ENCODE data around the gene ZMYND11.

ZMYND11 gene

GRCh38 chr10:137606-138005 lies 2.4 kb downstream of the ZMYND11 start:
- peaks cover 14 to 21% of the 10 kb centered on the region in 2 experiments for H3K4me1 ChIP-seq (ENCODE audit: control insufficient read depth in 1 of 2, insufficient read depth in 1 of 2, low read depth in 1 of 2, low read length in 1 of 2)
- no peaks in the 10 kb centered on the region for H3K9me3 ChIP-seq
- H3K27me3 ChIP-seq, result peaks cover 59% of the 10 kb centered on the region
- H3K27ac ChIP-seq, result no peak overlapping the region
- H3K4me3 ChIP-seq (ENCODE audit: low read depth in 1 of 2, low read length in 1 of 2), result no peak overlapping the region
- H3K36me3 ChIP-seq, result no peaks in the 10 kb centered on the region
- TF ChIP-seq CTCF (IDR thresholded peaks at IDR 0.05), result no peak

- H3K36me3 ChIP-seq, result no peaks in the 10 kb centered on the region
- H3K27me3 ChIP-seq, result peaks cover 12% of the 10 kb centered on the region
- H3K27ac ChIP-seq, result no peak overlapping the region
- H3K4me3 ChIP-seq (ENCODE audit: low read depth in 1 of 2, low read length in 1 of 2), result no peak overlapping the region
- no peaks in the 10 kb centered on the region for H3K9me3 ChIP-seq
- TF ChIP-seq CTCF (IDR thresholded peaks at IDR 0.05), result no peak
- H3K4me1 ChIP-seq (ENCODE audit: control insufficient read depth in 1 of 2, insufficient read depth in 1 of 2, low read depth in 1 of 2, low read length in 1 of 2), result no peaks in the 10 kb centered on the region
Observed at GRCh38 chr10:142371-142770, 7.1 kb downstream of the ZMYND11 start.

GRCh38 chr10:152915-153314 lies 17.7 kb downstream of the ZMYND11 start:
- TF ChIP-seq CTCF (IDR thresholded peaks at IDR 0.05), result no peak
- Histone ChIP-seq H3K4me1 (ENCODE audit: control insufficient read depth in 1 of 2, insufficient read depth in 1 of 2, low read depth in 1 of 2, low read length in 1 of 2) (no peaks in the 10 kb centered on the region), H3K27ac (no peak overlapping the region)

GRCh38 chr10:154348-154747 lies 19.1 kb downstream of the ZMYND11 start:
- H3K9me3 ChIP-seq, result no peaks in the 10 kb centered on the region
- no peak for TF ChIP-seq CTCF (IDR thresholded peaks at IDR 0.05)
- no peak overlapping the region for H3K4me3 ChIP-seq (ENCODE audit: low read depth in 1 of 2, low read length in 1 of 2)
- no peaks in the 10 kb centered on the region for H3K4me1 ChIP-seq (ENCODE audit: control insufficient read depth in 1 of 2, insufficient read depth in 1 of 2, low read depth in 1 of 2, low read length in 1 of 2)
- no peaks in the 10 kb centered on the region for H3K36me3 ChIP-seq
- no peaks in the 10 kb centered on the region for H3K27me3 ChIP-seq
- H3K27ac ChIP-seq, result no peak overlapping the region

More at GRCh38 chr10:152915-153314, 17.7 kb downstream of the ZMYND11 start:
- H3K27me3 ChIP-seq, result no peaks in the 10 kb centered on the region
- no peak overlapping the region for H3K4me3 ChIP-seq (ENCODE audit: low read depth in 1 of 2, low read length in 1 of 2)
- H3K36me3 ChIP-seq, result no peaks in the 10 kb centered on the region
- H3K9me3 ChIP-seq, result no peaks in the 10 kb centered on the region

GRCh38 chr10:167383-167782 lies 32.1 kb downstream of the ZMYND11 start:
- H3K27ac ChIP-seq, result no peak overlapping the region
- no peak for TF ChIP-seq CTCF (IDR thresholded peaks at IDR 0.05)
- no peaks in the 10 kb centered on the region for H3K36me3 ChIP-seq
- H3K4me1 ChIP-seq (ENCODE audit: control insufficient read depth in 1 of 2, insufficient read depth in 1 of 2, low read depth in 1 of 2, low read length in 1 of 2), result peaks cover 8 to 16% of the 10 kb centered on the region in 2 experiments
- no peaks in the 10 kb centered on the region for H3K9me3 ChIP-seq
- H3K4me3 ChIP-seq (ENCODE audit: low read depth in 1 of 2, low read length in 1 of 2), result no peak overlapping the region
- peaks cover 4% of the 10 kb centered on the region for H3K27me3 ChIP-seq

GRCh38 chr10:173741-174140 lies 38.5 kb downstream of the ZMYND11 start:
- Histone ChIP-seq H3K4me3 (ENCODE audit: low read depth in 1 of 2, low read length in 1 of 2) (no peak overlapping the region), H3K27me3 (no peaks in the 10 kb centered on the region), H3K36me3 (no peaks in the 10 kb centered on the region), H3K27ac (no peak overlapping the region), H3K4me1 (ENCODE audit: control insufficient read depth in 1 of 2, insufficient read depth in 1 of 2, low read depth in 1 of 2, low read length in 1 of 2) (no peaks in the 10 kb centered on the region), H3K9me3 (no peaks in the 10 kb centered on the region)
- no peak for TF ChIP-seq CTCF (IDR thresholded peaks at IDR 0.05)
